ENCODE measurements around the gene OSBPL2. TPM values are rescaled to one million over a fixed set of nuclear protein-coding genes. Genes with fewer than 3 reads are reported as not detected.

The OSBPL2 gene
- total RNA-seq, 2 experiments from 2014 or later: 23.6 to 24.3 TPM

GRCh38 chr20:62342910-62343309 lies 104.6 kb downstream of the OSBPL2 start:
- ChIA-PET CTCF (no interaction called here), POLR2A (interaction anchor here (0.9 kb wide), 1 partner anchor 80 kb away, joined by 3 read pairs; no protein-coding TSS in a partner anchor)
- DNase-seq (no peak), ATAC-seq (no peak)
- no peak for TF ChIP-seq CTCF (IDR thresholded peaks at IDR 0.05)
- H3K9me3 Mint-ChIP-seq: peaks cover under 1% of the 10 kb centered on the region
- H3K27ac Mint-ChIP-seq: no peak overlapping the region
- peaks cover 2% of the 10 kb centered on the region for H3K27me3 Mint-ChIP-seq
- intact Hi-C loops (cut with micrococcal nuclease): no loop called here
- no peaks in the 10 kb centered on the region for H3K36me3 Mint-ChIP-seq (ENCODE audit: low read depth)
- no peaks in the 10 kb centered on the region for H3K4me1 Mint-ChIP-seq (ENCODE audit: low read depth)
- no peak overlapping the region for H3K4me3 Mint-ChIP-seq

DNA sequence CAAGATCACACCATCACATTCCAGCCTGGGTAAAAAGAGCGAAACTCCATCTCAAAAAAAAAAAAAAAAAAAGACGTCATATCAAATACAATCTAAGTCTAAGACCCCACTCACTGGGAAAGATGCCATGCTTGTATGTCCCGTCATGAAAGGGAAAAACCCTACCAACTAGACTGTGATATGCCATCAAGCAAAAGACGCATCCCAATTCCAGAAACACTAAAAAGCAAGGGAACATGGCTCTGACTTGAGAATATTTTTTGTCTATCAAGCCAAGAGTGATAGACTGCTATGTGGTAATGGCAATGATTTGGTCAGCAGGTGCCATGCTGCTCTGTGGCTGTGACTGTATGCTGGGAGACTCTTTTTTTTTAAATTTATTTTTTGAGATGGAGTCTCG lies 105.8 kb downstream of the OSBPL2 start:
- ChIA-PET POLR2A (no interaction called here), CTCF (no interaction called here)
- no peak overlapping the region for H3K4me3 Mint-ChIP-seq
- ATAC-seq (no peak), DNase-seq (no peak)
- H3K27ac Mint-ChIP-seq: no peak overlapping the region
- no peak for TF ChIP-seq CTCF (IDR thresholded peaks at IDR 0.05)
- intact Hi-C loops (cut with micrococcal nuclease): no loop called here
- no peaks in the 10 kb centered on the region for H3K4me1 Mint-ChIP-seq (ENCODE audit: low read depth)
- no peaks in the 10 kb centered on the region for H3K27me3 Mint-ChIP-seq
- peaks cover 6% of the 10 kb centered on the region for H3K9me3 Mint-ChIP-seq
- no peaks in the 10 kb centered on the region for H3K36me3 Mint-ChIP-seq (ENCODE audit: low read depth)

DNA sequence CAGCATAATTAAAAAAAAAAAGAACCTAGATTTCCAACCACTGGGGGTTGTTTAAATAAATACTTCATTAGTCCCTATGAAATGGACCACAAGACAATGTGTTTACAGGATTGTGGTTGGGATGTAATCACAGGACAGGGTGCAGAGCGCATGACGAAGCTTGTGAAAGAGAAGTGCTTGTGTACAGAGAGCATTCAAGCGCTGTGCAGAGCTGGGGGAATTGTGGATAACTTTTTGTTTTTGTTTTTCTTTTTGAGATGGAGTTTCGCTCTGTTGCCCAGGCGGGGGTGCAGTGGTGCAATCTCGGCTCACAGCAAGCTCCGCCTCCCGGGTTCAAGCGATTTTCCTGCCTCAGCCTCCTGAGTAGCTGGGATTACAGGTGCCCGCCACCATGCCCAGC lies 106.5 kb downstream of the OSBPL2 start:
- Mint-ChIP-seq H3K36me3 (ENCODE audit: low read depth) (no peaks in the 10 kb centered on the region), H3K27me3 (no peaks in the 10 kb centered on the region), H3K27ac (no peak overlapping the region), H3K4me3 (no peak overlapping the region), H3K9me3 (peaks cover 8% of the 10 kb centered on the region), H3K4me1 (ENCODE audit: low read depth) (no peaks in the 10 kb centered on the region)
- DNase-seq (no peak), ATAC-seq (no peak)
- intact Hi-C loops (cut with micrococcal nuclease): no loop called here
- CTCF ChIA-PET: no interaction called here
- TF ChIP-seq CTCF (IDR thresholded peaks at IDR 0.05): no peak
- POLR2A ChIA-PET: interaction anchor here (0.6 kb wide), 1 partner anchor 20 kb away, joined by 3 read pairs; no protein-coding TSS in a partner anchor

Small RNA genes within 50 kb of the gene (microRNA-seq; reads per million reads assigned to microRNA genes)
- not detected for gene MIR4758 (ENCODE audit: borderline microRNAs expressed, borderline replicate concordance)

Other genes with a start within 250 kb of the OSBPL2 start
- 10 to 100 TPM; 14.1 to 15.9 TPM for gene TAF4, start 172.6 kb upstream of the OSBPL2 start, total RNA-seq
- gene LSM14B, start 116.0 kb upstream of the OSBPL2 start, total RNA-seq: 10 to 100 TPM; 33.5 to 35.6 TPM
- gene PSMA7, start 95.1 kb upstream of the OSBPL2 start, total RNA-seq: 100 to 1,000 TPM; 286 to 289 TPM
- 10 to 100 TPM; 15.3 to 16.1 TPM for gene SS18L1, start 94.8 kb upstream of the OSBPL2 start, total RNA-seq
- 10 to 100 TPM; 36.5 to 40.5 TPM for gene MTG2, start 55.5 kb upstream of the OSBPL2 start, total RNA-seq
- not detected for gene HRH3, start 18.2 kb upstream of the OSBPL2 start, total RNA-seq
- gene ADRM1, start 64.5 kb downstream of the OSBPL2 start, total RNA-seq: 100 to 1,000 TPM; 110 to 115 TPM
- under 1 TPM; 0.25 to 0.76 TPM for gene LAMA5, start 128.8 kb downstream of the OSBPL2 start, total RNA-seq
- 1,000 to 10,000 TPM; 2,670 to 2,760 TPM for gene RPS21, start 148.6 kb downstream of the OSBPL2 start, total RNA-seq
- 1 to 10 TPM; 3.2 to 4.5 TPM for gene CABLES2, start 168.8 kb downstream of the OSBPL2 start, total RNA-seq
- gene RBBP8NL, start 189.0 kb downstream of the OSBPL2 start, total RNA-seq: not detected
- gene GATA5, start 237.5 kb downstream of the OSBPL2 start, total RNA-seq: not detected

All from activated CD8-positive, alpha-beta T cell treated with anti-CD3 and anti-CD28 coated beads for 36 hours (primary cell).